Smooth muscle cell (in vitro differentiated cells): ENCODE measurements around the gene WDR20. TPM values are rescaled to one million over a fixed set of nuclear protein-coding genes. Genes with fewer than 3 reads are reported as not detected.
"Not testable (repeated sequence)": the region's sequence is repeated elsewhere in the genome, so short reads cannot be mapped to it uniquely, and the experiment has no call there.

ENCODE experiments used
- DNase-seq: peaks from one replicate; lab custom pipeline; 2025; ENCODE audit not compliant: unreplicated experiment; lab: John Stamatoyannopoulos, UW
- H2AFZ ChIP-seq: fragments of 200-600 bp; sonication (generic); 2 replicates; pipeline ENCODE4 v1.6.0; 2016; ENCODE audit warnings: antibody characterized with exemption, low read depth, mild to moderate bottlenecking
- H3F3A ChIP-seq: fragments of 200-600 bp; sonication (generic); 2 replicates; pipeline ENCODE4 v1.6.0; 2017; ENCODE audit warnings: antibody characterized with exemption, low read depth
- H3K27ac ChIP-seq: fragments of 200-600 bp; sonication (generic); 2 replicates; pipeline ENCODE4 v1.5.1; 2016; ENCODE audit warnings: low read depth, mild to moderate bottlenecking
- H3K27me3 ChIP-seq: fragments of 200-600 bp; sonication (generic); 2 replicates; pipeline ENCODE4 v1.6.1; 2016; ENCODE audit warnings: low read depth, mild to moderate bottlenecking
- H3K36me3 ChIP-seq: fragments of 200-600 bp; sonication (generic); 2 replicates; pipeline ENCODE4 v1.5.1; 2016; ENCODE audit warnings: low read depth
- H3K4me1 ChIP-seq: fragments of 200-600 bp; sonication (generic); 2 replicates; pipeline ENCODE4 v1.5.1; 2016; ENCODE audit warnings: low read depth
- H3K4me2 ChIP-seq: fragments of 200-600 bp; sonication (generic); 2 replicates; pipeline ENCODE4 v1.6.0; 2016; ENCODE audit warnings: mild to moderate bottlenecking
- H3K4me3 ChIP-seq: fragments of 200-600 bp; sonication (generic); 2 replicates; pipeline ENCODE4 v1.5.1; 2016; ENCODE audit warnings: mild to moderate bottlenecking
- H3K79me2 ChIP-seq: fragments of 200-600 bp; sonication (generic); 2 replicates; pipeline ENCODE4 v1.6.0; 2016; ENCODE audit warnings: low read depth, mild to moderate bottlenecking
- H3K9ac ChIP-seq: fragments of 200-600 bp; sonication (generic); 2 replicates; pipeline ENCODE4 v1.6.0; 2016; ENCODE audit warnings: low read depth
- H3K9me3 ChIP-seq: fragments of 200-600 bp; sonication (generic); replicated peaks from 2 replicates; pipeline ENCODE4 v1.5.1; 2016; ENCODE audit warnings: low read depth
- H4K20me1 ChIP-seq: fragments of 200-600 bp; sonication (generic); 2 replicates; pipeline ENCODE4 v1.6.0; 2016; ENCODE audit warnings: low read depth
- CTCF ChIP-seq: fragments of 200-600 bp; sonication (generic); IDR thresholded peaks from 2 replicates; pipeline ENCODE4 v1.5.1; 2017; ENCODE audit warnings: borderline replicate concordance, mild to moderate bottlenecking, antibody characterized with exemption; ENCODE audit not compliant: insufficient read depth, poor library complexity, severe bottlenecking
- WGBS: methylation state at CpG from one replicate; pipeline ENCODE4 v1.1.7; 2016; ENCODE audit warnings: low lambda C conversion rate; 5-methylcytosine and 5-hydroxymethylcytosine counted together
- polyA plus RNA-seq: library from polyadenylated mRNA; unstranded; fragments of >200 nt; fragmentation: Nextera tagmentation; extraction: Ambion mirVana; gene quantifications from 2 replicates; pipeline ENCODE4 v1.2.1, GENCODE V29; 2016
- total RNA-seq: library from RNA; depleted of rRNA; stranded (reverse); fragments of >200 nt; gene quantifications from 2 replicates; pipeline ENCODE4 v1.2.3, GENCODE V29; 2014

WDR20 gene
- total and polyA plus RNA-seq, 2 experiments from 2014 or later, result 12.0 to 19.4 TPM

GRCh38 chr14:102236026-102236425 lies 96.3 kb downstream of the WDR20 start:
- Histone ChIP-seq H3K4me2 (no peak overlapping the region), H3K27ac (no peak overlapping the region), H3F3A (no peaks in the 10 kb centered on the region), H3K9ac (no peak overlapping the region), H3K36me3 (no peaks in the 10 kb centered on the region), H4K20me1 (no peaks in the 10 kb centered on the region), H3K79me2 (no peaks in the 10 kb centered on the region), H3K9me3 (no peaks in the 10 kb centered on the region), H3K4me1 (no peaks in the 10 kb centered on the region), H2AFZ (no peak overlapping the region), H3K4me3 (no peak overlapping the region), H3K27me3 (no peaks in the 10 kb centered on the region)
- WGBS, result 93% methylated on average over 12 of the region's 12 CpGs
- no peak for TF ChIP-seq CTCF
- DNase-seq, result no peak

- WGBS, result 75% methylated on average over 4 of the region's 4 CpGs
- H2AFZ ChIP-seq, result no peak overlapping the region
- H3K4me3 ChIP-seq, result no peak overlapping the region
- no peaks in the 10 kb centered on the region for H3K9me3 ChIP-seq
- H3K27me3 ChIP-seq, result no peaks in the 10 kb centered on the region
- no peaks in the 10 kb centered on the region for H3K4me1 ChIP-seq
- no peaks in the 10 kb centered on the region for H3K79me2 ChIP-seq
- H4K20me1 ChIP-seq, result no peaks in the 10 kb centered on the region
- H3K4me2 ChIP-seq, result no peak overlapping the region
- H3F3A ChIP-seq, result no peaks in the 10 kb centered on the region
- no peak overlapping the region for H3K27ac ChIP-seq
- TF ChIP-seq CTCF, result no peak
- H3K36me3 ChIP-seq, result no peaks in the 10 kb centered on the region
- H3K9ac ChIP-seq, result no peak overlapping the region
- DNase-seq, result no peak
Measured at GRCh38 chr14:102238131-102238530, 98.4 kb downstream of the WDR20 start.

GRCh38 chr14:102238766-102239165 lies 99.1 kb downstream of the WDR20 start:
- H3F3A ChIP-seq, result no peaks in the 10 kb centered on the region
- no peak overlapping the region for H3K4me2 ChIP-seq
- H3K36me3 ChIP-seq, result no peaks in the 10 kb centered on the region
- no peak for TF ChIP-seq CTCF
- H4K20me1 ChIP-seq, result no peaks in the 10 kb centered on the region
- H3K4me1 ChIP-seq, result no peaks in the 10 kb centered on the region
- H3K4me3 ChIP-seq, result no peak overlapping the region
- no peaks in the 10 kb centered on the region for H3K9me3 ChIP-seq
- WGBS, result 94% methylated on average over 3 of the region's 3 CpGs
- H3K27ac ChIP-seq, result no peak overlapping the region
- no peak overlapping the region for H3K9ac ChIP-seq
- no peak overlapping the region for H2AFZ ChIP-seq
- H3K79me2 ChIP-seq, result no peaks in the 10 kb centered on the region
- no peak for DNase-seq
- H3K27me3 ChIP-seq, result no peaks in the 10 kb centered on the region

- no peaks in the 10 kb centered on the region for H3K4me1 ChIP-seq
- no peaks in the 10 kb centered on the region for H3K79me2 ChIP-seq
- no peaks in the 10 kb centered on the region for H3K36me3 ChIP-seq
- DNase-seq, result no peak
- no peak overlapping the region for H3K9ac ChIP-seq
- no peak for TF ChIP-seq CTCF
- H3K27ac ChIP-seq, result no peak overlapping the region
- no peak overlapping the region for H2AFZ ChIP-seq
- WGBS, result 93% methylated on average over 4 of the region's 4 CpGs
- H3K4me3 ChIP-seq, result no peak overlapping the region
- H3F3A ChIP-seq, result no peaks in the 10 kb centered on the region
- no peaks in the 10 kb centered on the region for H3K9me3 ChIP-seq
- H3K27me3 ChIP-seq, result no peaks in the 10 kb centered on the region
- H3K4me2 ChIP-seq, result no peak overlapping the region
- no peaks in the 10 kb centered on the region for H4K20me1 ChIP-seq
Measured at GRCh38 chr14:102239231-102239630, 99.5 kb downstream of the WDR20 start.

- H3K79me2 ChIP-seq, H3K4me3 ChIP-seq, H3K9me3 ChIP-seq, DNase-seq, H4K20me1 ChIP-seq, H3K4me2 ChIP-seq, H3K4me1 ChIP-seq, H3K36me3 ChIP-seq, H3K27me3 ChIP-seq, H3K9ac ChIP-seq, H2AFZ ChIP-seq, H3F3A ChIP-seq: not testable (repeated sequence)
- peak overlapping the region; percentile 44 for H3K27ac ChIP-seq
- 48% methylated on average over 5 of the region's 5 CpGs for WGBS
Measured at GRCh38 chr14:102240481-102240880, 100.8 kb downstream of the WDR20 start.
